ENCODE measurements around the gene ZNF621. TPM values are rescaled to one million over a fixed set of nuclear protein-coding genes. Genes with fewer than 3 reads are reported as not detected.

Gene ZNF621
- total RNA-seq, 1 experiment from 2014 or later, result 20.0 TPM

DNA sequence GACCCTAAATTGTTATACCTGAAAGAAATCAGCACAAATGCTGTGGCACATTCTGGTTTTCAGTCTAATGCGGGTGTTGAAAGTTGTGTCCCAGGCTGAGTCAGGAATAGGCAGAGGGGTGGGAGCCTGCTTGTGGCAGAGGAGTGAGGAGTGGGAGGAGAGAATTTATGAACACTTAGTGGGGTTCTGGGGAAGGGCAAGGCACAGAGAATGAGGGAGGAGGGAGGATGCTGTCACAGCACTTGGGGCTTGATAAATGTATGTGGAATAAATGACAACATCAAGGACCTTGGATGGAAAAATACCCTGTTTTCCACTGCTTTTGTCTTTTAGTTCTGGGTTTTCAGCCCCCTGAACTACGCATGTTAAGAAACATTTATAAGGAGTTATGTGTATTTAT lies 49.3 kb downstream of the ZNF621 start:
- ATAC-seq, result no peak
- TF ChIP-seq TEAD1 (CRISPR knock-in tag; IDR thresholded peaks at IDR 0.05) (no peak), MYBL2 (CRISPR knock-in tag; IDR thresholded peaks at IDR 0.05) (no peak), ZNF232 (CRISPR knock-in tag; IDR thresholded peaks at IDR 0.05) (no peak), ZNF416 (CRISPR knock-in tag; IDR thresholded peaks at IDR 0.05) (no peak)
- TF ChIP-seq, protein P1, sequence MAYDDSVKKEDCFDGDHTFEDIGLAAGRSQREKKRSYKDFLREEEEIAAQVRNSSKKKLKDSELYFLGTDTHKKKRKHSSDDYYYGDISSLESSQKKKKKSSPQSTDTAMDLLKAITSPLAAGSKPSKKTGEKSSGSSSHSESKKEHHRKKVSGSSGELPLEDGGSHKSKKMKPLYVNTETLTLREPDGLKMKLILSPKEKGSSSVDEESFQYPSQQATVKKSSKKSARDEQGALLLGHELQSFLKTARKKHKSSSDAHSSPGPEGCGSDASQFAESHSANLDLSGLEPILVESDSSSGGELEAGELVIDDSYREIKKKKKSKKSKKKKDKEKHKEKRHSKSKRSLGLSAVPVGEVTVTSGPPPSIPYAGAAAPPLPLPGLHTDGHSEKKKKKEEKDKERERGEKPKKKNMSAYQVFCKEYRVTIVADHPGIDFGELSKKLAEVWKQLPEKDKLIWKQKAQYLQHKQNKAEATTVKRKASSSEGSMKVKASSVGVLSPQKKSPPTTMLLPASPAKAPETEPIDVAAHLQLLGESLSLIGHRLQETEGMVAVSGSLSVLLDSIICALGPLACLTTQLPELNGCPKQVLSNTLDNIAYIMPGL (CRISPR knock-in tag; IDR thresholded peaks at IDR 0.05), result no peak
- ChIA-PET POLR2A (no interaction called here), CTCF (no interaction called here)
- Mint-ChIP-seq H3K9me3 (peaks cover 17% of the 10 kb centered on the region), H3K27ac (no peak overlapping the region), H3K4me1 (peaks cover 22% of the 10 kb centered on the region), H3K4me3 (no peak overlapping the region), H3K36me3 (no peaks in the 10 kb centered on the region), H3K27me3 (ENCODE audit: low read depth) (no peaks in the 10 kb centered on the region)
- DNase-seq (ENCODE audit: low spot score), result no peak

DNA sequence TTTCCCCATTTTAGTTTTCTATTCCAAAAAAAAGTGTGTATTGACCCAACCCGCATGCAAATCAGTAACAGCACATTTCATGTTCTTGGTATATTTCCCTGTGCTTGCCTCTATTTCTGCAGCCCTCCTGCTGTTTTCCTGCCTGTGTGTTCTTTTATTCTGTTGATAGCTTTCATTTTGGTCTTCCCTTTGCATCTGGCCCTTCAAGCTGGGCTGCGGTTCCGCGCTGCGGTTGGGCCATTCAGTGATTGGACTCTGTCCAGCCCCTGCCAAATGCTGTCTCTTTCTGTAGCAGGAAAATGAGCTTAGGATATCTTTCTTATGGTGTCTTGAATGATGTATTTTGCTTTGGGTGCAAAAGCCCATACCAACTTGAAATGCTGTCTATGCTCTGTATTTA lies 49.9 kb downstream of the ZNF621 start:
- ChIA-PET CTCF (no interaction called here), POLR2A (no interaction called here)
- ATAC-seq (no peak), DNase-seq (ENCODE audit: low spot score) (no peak)
- Mint-ChIP-seq H3K9me3 (peaks cover 12% of the 10 kb centered on the region), H3K27me3 (ENCODE audit: low read depth) (no peaks in the 10 kb centered on the region), H3K27ac (no peak overlapping the region), H3K36me3 (no peaks in the 10 kb centered on the region), H3K4me3 (no peak overlapping the region), H3K4me1 (peaks cover 22% of the 10 kb centered on the region)
- TF ChIP-seq EMX1 (CRISPR knock-in tag; IDR thresholded peaks at IDR 0.05) (no peak), CREB1 (CRISPR knock-in tag; IDR thresholded peaks at IDR 0.05) (no peak), ETV6 (CRISPR knock-in tag; IDR thresholded peaks at IDR 0.05) (no peak), TEAD4 (CRISPR knock-in tag; IDR thresholded peaks at IDR 0.05) (no peak), GTF2I (CRISPR knock-in tag; conservative IDR thresholded peaks at IDR 0.05) (no peak), ESRRA (CRISPR knock-in tag; IDR thresholded peaks at IDR 0.05; ENCODE audit: borderline replicate concordance) (no peak), ZNF317 (CRISPR knock-in tag; IDR thresholded peaks at IDR 0.05; ENCODE audit: borderline replicate concordance, low read depth) (no peak), FOXK1 (CRISPR knock-in tag; IDR thresholded peaks at IDR 0.05) (no peak), SMAD4 (CRISPR knock-in tag; IDR thresholded peaks at IDR 0.05) (no peak), OVOL2 (CRISPR knock-in tag; IDR thresholded peaks at IDR 0.05; ENCODE audit: borderline replicate concordance) (no peak)
- TF ChIP-seq, protein P2, sequence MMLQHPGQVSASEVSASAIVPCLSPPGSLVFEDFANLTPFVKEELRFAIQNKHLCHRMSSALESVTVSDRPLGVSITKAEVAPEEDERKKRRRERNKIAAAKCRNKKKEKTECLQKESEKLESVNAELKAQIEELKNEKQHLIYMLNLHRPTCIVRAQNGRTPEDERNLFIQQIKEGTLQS (CRISPR knock-in tag; conservative IDR thresholded peaks at IDR 0.05), result no peak
- TF ChIP-seq, protein P3, sequence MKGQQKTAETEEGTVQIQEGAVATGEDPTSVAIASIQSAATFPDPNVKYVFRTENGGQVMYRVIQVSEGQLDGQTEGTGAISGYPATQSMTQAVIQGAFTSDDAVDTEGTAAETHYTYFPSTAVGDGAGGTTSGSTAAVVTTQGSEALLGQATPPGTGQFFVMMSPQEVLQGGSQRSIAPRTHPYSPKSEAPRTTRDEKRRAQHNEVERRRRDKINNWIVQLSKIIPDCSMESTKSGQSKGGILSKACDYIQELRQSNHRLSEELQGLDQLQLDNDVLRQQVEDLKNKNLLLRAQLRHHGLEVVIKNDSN (CRISPR knock-in tag; IDR thresholded peaks at IDR 0.05), result no peak
- TF ChIP-seq, protein P4, sequence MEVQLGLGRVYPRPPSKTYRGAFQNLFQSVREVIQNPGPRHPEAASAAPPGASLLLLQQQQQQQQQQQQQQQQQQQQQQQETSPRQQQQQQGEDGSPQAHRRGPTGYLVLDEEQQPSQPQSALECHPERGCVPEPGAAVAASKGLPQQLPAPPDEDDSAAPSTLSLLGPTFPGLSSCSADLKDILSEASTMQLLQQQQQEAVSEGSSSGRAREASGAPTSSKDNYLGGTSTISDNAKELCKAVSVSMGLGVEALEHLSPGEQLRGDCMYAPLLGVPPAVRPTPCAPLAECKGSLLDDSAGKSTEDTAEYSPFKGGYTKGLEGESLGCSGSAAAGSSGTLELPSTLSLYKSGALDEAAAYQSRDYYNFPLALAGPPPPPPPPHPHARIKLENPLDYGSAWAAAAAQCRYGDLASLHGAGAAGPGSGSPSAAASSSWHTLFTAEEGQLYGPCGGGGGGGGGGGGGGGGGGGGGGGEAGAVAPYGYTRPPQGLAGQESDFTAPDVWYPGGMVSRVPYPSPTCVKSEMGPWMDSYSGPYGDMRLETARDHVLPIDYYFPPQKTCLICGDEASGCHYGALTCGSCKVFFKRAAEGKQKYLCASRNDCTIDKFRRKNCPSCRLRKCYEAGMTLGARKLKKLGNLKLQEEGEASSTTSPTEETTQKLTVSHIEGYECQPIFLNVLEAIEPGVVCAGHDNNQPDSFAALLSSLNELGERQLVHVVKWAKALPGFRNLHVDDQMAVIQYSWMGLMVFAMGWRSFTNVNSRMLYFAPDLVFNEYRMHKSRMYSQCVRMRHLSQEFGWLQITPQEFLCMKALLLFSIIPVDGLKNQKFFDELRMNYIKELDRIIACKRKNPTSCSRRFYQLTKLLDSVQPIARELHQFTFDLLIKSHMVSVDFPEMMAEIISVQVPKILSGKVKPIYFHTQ (CRISPR knock-in tag; IDR thresholded peaks at IDR 0.05), result no peak
- TF ChIP-seq, protein P5, sequence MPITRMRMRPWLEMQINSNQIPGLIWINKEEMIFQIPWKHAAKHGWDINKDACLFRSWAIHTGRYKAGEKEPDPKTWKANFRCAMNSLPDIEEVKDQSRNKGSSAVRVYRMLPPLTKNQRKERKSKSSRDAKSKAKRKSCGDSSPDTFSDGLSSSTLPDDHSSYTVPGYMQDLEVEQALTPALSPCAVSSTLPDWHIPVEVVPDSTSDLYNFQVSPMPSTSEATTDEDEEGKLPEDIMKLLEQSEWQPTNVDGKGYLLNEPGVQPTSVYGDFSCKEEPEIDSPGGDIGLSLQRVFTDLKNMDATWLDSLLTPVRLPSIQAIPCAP (CRISPR knock-in tag; IDR thresholded peaks at IDR 0.05), result no peak
- TF ChIP-seq, protein P6, sequence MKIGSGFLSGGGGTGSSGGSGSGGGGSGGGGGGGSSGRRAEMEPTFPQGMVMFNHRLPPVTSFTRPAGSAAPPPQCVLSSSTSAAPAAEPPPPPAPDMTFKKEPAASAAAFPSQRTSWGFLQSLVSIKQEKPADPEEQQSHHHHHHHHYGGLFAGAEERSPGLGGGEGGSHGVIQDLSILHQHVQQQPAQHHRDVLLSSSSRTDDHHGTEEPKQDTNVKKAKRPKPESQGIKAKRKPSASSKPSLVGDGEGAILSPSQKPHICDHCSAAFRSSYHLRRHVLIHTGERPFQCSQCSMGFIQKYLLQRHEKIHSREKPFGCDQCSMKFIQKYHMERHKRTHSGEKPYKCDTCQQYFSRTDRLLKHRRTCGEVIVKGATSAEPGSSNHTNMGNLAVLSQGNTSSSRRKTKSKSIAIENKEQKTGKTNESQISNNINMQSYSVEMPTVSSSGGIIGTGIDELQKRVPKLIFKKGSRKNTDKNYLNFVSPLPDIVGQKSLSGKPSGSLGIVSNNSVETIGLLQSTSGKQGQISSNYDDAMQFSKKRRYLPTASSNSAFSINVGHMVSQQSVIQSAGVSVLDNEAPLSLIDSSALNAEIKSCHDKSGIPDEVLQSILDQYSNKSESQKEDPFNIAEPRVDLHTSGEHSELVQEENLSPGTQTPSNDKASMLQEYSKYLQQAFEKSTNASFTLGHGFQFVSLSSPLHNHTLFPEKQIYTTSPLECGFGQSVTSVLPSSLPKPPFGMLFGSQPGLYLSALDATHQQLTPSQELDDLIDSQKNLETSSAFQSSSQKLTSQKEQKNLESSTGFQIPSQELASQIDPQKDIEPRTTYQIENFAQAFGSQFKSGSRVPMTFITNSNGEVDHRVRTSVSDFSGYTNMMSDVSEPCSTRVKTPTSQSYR (CRISPR knock-in tag; IDR thresholded peaks at IDR 0.05), result no peak
- TF ChIP-seq, protein P7, sequence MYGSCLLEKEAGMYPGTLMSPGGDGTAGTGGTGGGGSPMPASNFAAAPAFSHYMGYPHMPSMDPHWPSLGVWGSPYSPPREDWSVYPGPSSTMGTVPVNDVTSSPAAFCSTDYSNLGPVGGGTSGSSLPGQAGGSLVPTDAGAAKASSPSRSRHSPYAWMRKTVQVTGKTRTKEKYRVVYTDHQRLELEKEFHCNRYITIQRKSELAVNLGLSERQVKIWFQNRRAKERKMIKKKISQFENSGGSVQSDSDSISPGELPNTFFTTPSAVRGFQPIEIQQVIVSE (CRISPR knock-in tag; IDR thresholded peaks at IDR 0.05; ENCODE audit: borderline replicate concordance), result no peak
